Measurements from ENCODE around the gene SLC32A1.

SLC32A1 gene

GRCh38 chr20:38700141-38700540 is 24.1 kb upstream of the SLC32A1 start:
- no peak overlapping the region for H3K4me3 ChIP-seq (ENCODE audit: low read length)
- WGBS (ENCODE audit: insufficient coverage, insufficient read length): no CpG with 5 or more reads among the region's 4 CpGs
- no peaks in the 10 kb centered on the region for H3K36me3 ChIP-seq (ENCODE audit: control insufficient read depth, insufficient read depth, low read length)
- H3K27me3 ChIP-seq (ENCODE audit: control insufficient read depth, insufficient read depth, low read length): no peaks in the 10 kb centered on the region
- peaks cover 2% of the 10 kb centered on the region for H3K4me1 ChIP-seq (ENCODE audit: control insufficient read depth, insufficient read depth, low read length)
- H3K9me3 ChIP-seq (ENCODE audit: control insufficient read depth, insufficient read depth, low read length): no peaks in the 10 kb centered on the region
- H3K27ac ChIP-seq (ENCODE audit: low read length): no peak overlapping the region
- no peak for DNase-seq (ENCODE audit: low read depth, low spot score)

GRCh38 chr20:38700926-38701325 is 23.4 kb upstream of the SLC32A1 start:
- no peak overlapping the region for H3K4me3 ChIP-seq (ENCODE audit: low read length)
- WGBS (ENCODE audit: insufficient coverage, insufficient read length): no CpG with 5 or more reads among the region's 3 CpGs
- no peak overlapping the region for H3K27ac ChIP-seq (ENCODE audit: low read length)
- DNase-seq (ENCODE audit: low read depth, low spot score): no peak
- no peaks in the 10 kb centered on the region for H3K9me3 ChIP-seq (ENCODE audit: control insufficient read depth, insufficient read depth, low read length)
- H3K27me3 ChIP-seq (ENCODE audit: control insufficient read depth, insufficient read depth, low read length): no peaks in the 10 kb centered on the region
- peaks cover 2% of the 10 kb centered on the region for H3K4me1 ChIP-seq (ENCODE audit: control insufficient read depth, insufficient read depth, low read length)
- H3K36me3 ChIP-seq (ENCODE audit: control insufficient read depth, insufficient read depth, low read length): no peaks in the 10 kb centered on the region

DNA sequence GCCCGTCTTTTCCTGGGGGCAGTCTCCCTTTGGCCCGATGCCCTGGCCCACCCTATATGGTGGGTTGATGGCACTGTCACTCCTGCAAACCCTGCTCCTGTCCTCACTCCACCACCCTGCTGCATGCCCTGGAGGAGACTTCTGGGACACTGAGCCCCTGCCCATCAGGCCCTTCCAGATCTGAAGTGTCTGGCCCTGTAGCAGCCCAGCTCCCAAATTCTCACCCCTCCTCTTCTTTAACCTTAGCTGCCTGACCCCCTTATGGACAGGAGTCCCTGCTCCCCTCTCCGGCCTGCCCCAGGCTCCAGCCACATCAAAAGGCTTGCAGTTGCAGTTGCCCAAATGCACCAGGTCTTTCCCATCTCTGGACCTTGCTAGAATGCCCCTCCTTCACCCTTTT is 20.8 kb upstream of the SLC32A1 start:
- no peak overlapping the region for H3K4me3 ChIP-seq (ENCODE audit: low read length)
- no peak for DNase-seq (ENCODE audit: low read depth, low spot score)
- peaks cover 2% of the 10 kb centered on the region for H3K4me1 ChIP-seq (ENCODE audit: control insufficient read depth, insufficient read depth, low read length)
- no CpG with 5 or more reads among the region's 3 CpGs for WGBS (ENCODE audit: insufficient coverage, insufficient read length)
- H3K27me3 ChIP-seq (ENCODE audit: control insufficient read depth, insufficient read depth, low read length): no peaks in the 10 kb centered on the region
- H3K36me3 ChIP-seq (ENCODE audit: control insufficient read depth, insufficient read depth, low read length): no peaks in the 10 kb centered on the region
- H3K27ac ChIP-seq (ENCODE audit: low read length): no peak overlapping the region
- no peaks in the 10 kb centered on the region for H3K9me3 ChIP-seq (ENCODE audit: control insufficient read depth, insufficient read depth, low read length)

GRCh38 chr20:38704136-38704535 is 20.1 kb upstream of the SLC32A1 start:
- H3K27me3 ChIP-seq (ENCODE audit: control insufficient read depth, insufficient read depth, low read length): no peaks in the 10 kb centered on the region
- H3K4me3 ChIP-seq (ENCODE audit: low read length): no peak overlapping the region
- H3K27ac ChIP-seq (ENCODE audit: low read length): no peak overlapping the region
- H3K4me1 ChIP-seq (ENCODE audit: control insufficient read depth, insufficient read depth, low read length): peaks cover 2% of the 10 kb centered on the region
- no peaks in the 10 kb centered on the region for H3K9me3 ChIP-seq (ENCODE audit: control insufficient read depth, insufficient read depth, low read length)
- DNase-seq (ENCODE audit: low read depth, low spot score): no peak
- H3K36me3 ChIP-seq (ENCODE audit: control insufficient read depth, insufficient read depth, low read length): no peaks in the 10 kb centered on the region
- WGBS (ENCODE audit: insufficient coverage, insufficient read length): no CpG with 5 or more reads among the region's 4 CpGs

GRCh38 chr20:38706509-38706908 is 17.8 kb upstream of the SLC32A1 start:
- no peaks in the 10 kb centered on the region for H3K36me3 ChIP-seq (ENCODE audit: control insufficient read depth, insufficient read depth, low read length)
- H3K4me3 ChIP-seq (ENCODE audit: low read length): no peak overlapping the region
- no peaks in the 10 kb centered on the region for H3K27me3 ChIP-seq (ENCODE audit: control insufficient read depth, insufficient read depth, low read length)
- no CpG with 5 or more reads among the region's 7 CpGs for WGBS (ENCODE audit: insufficient coverage, insufficient read length)
- no peaks in the 10 kb centered on the region for H3K9me3 ChIP-seq (ENCODE audit: control insufficient read depth, insufficient read depth, low read length)
- no peak overlapping the region for H3K27ac ChIP-seq (ENCODE audit: low read length)
- no peaks in the 10 kb centered on the region; the same call in 1 of the 2 replicates for H3K4me1 ChIP-seq (ENCODE audit: control insufficient read depth, insufficient read depth, low read length)
- DNase-seq (ENCODE audit: low read depth, low spot score): no peak

DNA sequence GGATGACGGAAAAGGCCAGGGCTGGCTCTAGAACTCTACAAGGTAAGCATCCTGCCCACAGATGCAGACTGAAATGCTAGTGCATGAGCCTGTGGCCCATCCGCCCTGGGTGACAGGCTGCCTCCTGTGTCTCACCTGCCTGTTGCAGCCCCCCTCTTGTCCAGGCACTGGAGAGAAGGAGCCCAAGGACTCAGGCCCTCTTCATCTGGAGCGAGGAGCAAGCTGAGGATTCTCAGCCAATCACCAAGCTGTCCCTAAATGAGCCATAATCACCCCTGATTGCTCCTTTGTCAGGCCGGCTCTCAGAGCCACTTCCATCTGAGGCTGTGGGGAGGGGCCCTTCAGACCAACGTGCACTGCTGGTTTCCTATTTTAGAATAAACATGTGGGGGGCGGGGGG is 10.0 kb upstream of the SLC32A1 start:
- H3K27me3 ChIP-seq (ENCODE audit: control insufficient read depth, insufficient read depth, low read length): no peaks in the 10 kb centered on the region; the same call in 1 of the 2 replicates
- no CpG with 5 or more reads among the region's 6 CpGs for WGBS (ENCODE audit: insufficient coverage, insufficient read length)
- H3K4me3 ChIP-seq (ENCODE audit: low read length): no peak overlapping the region

GRCh38 chr20:38715646-38716045 is 8.6 kb upstream of the SLC32A1 start:
- no peaks in the 10 kb centered on the region for H3K9me3 ChIP-seq (ENCODE audit: control insufficient read depth, insufficient read depth, low read length)
- H3K27me3 ChIP-seq (ENCODE audit: control insufficient read depth, insufficient read depth, low read length): peaks cover 8% of the 10 kb centered on the region; the same call in 1 of the 2 replicates
- H3K4me1 ChIP-seq (ENCODE audit: control insufficient read depth, insufficient read depth, low read length): peaks cover 2% of the 10 kb centered on the region; the same call in 1 of the 2 replicates
- WGBS (ENCODE audit: insufficient coverage, insufficient read length): no CpG with 5 or more reads among the region's 10 CpGs
- no peak for DNase-seq (ENCODE audit: low read depth, low spot score)
- no peak overlapping the region for H3K4me3 ChIP-seq (ENCODE audit: low read length)
- no peaks in the 10 kb centered on the region for H3K36me3 ChIP-seq (ENCODE audit: control insufficient read depth, insufficient read depth, low read length)
- no peak overlapping the region for H3K27ac ChIP-seq (ENCODE audit: low read length)

More for the DNA sequence above, 10.0 kb upstream of the SLC32A1 start:
- no peaks in the 10 kb centered on the region for H3K36me3 ChIP-seq (ENCODE audit: control insufficient read depth, insufficient read depth, low read length)
- no peak overlapping the region for H3K27ac ChIP-seq (ENCODE audit: low read length)
- H3K9me3 ChIP-seq (ENCODE audit: control insufficient read depth, insufficient read depth, low read length): no peaks in the 10 kb centered on the region
- DNase-seq (ENCODE audit: low read depth, low spot score): no peak
- peaks cover 2% of the 10 kb centered on the region; the same call in 1 of the 2 replicates for H3K4me1 ChIP-seq (ENCODE audit: control insufficient read depth, insufficient read depth, low read length)

DNA sequence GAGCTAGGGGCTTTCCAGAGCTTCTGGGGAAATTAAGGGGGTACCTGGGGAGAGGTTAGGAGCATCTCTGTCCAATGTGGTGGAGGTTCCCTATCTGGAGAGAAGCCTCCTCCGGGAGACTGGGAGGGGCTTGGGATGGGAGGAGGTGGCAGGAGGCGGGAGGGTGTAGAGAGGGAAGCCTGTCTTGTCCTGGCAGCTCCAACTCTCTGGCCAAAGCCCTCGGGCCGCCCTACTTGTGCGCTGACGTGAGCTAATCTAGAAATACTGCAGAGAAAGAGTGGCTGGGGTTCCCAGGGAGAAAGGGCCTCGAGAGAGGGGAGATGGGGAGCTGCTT is 1.6 kb upstream of the SLC32A1 start:
- Histone ChIP-seq H3K27me3 (ENCODE audit: control insufficient read depth, insufficient read depth, low read length) (peaks cover 73% of the 10 kb centered on the region), H3K4me1 (ENCODE audit: control insufficient read depth, insufficient read depth, low read length) (peaks cover 10% of the 10 kb centered on the region), H3K36me3 (ENCODE audit: control insufficient read depth, insufficient read depth, low read length) (no peaks in the 10 kb centered on the region), H3K9me3 (ENCODE audit: control insufficient read depth, insufficient read depth, low read length) (no peaks in the 10 kb centered on the region), H3K27ac (ENCODE audit: low read length) (no peak overlapping the region), H3K4me3 (ENCODE audit: low read length) (no peak overlapping the region)
- WGBS (ENCODE audit: insufficient coverage, insufficient read length): no CpG with 5 or more reads among the region's 7 CpGs
- DNase-seq (ENCODE audit: low read depth, low spot score): no peak

DNA sequence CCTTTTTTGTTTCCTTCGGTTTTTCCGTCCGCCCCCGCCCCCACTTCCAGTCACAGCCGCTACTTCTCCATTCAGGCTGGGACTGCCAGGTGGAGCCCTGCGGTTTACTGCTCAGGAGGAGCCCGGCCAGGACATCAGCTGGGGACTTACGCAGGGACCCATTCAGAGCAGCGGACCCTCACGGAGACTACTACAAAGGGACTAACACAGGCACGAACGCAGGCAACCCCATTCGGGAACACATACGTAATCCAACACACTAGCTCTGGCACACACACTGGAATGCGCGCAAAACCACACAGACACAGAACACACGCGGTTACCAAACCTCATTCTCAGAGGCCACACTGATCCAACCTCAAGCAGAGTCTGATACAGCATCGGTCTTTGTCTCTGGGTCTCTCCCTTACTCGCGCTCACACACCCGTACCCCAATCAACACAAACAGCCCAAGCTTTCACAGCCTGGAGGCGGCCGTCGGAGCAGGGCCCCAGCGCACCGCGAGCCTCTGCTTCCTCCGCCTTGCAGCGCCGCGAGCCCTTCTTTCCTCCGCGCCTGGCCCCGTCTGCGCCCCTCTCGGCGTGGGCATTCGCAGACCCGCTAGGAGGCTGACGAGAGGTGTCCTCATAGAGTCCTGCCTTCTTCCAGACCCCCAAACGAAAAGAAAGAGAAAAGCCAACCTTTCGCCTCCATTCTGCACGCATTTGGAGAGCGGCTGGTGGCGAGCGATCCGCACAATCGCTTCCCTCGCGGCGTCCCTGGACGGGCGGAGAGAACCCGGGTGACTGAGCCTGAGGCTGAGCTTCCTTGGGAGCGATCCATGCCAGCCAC is 1.1 kb upstream of the SLC32A1 start:
- Histone ChIP-seq H3K4me3 (ENCODE audit: low read length) (peak overlapping the region; percentile 1; the same call in 1 of the 2 replicates), H3K27me3 (ENCODE audit: control insufficient read depth, insufficient read depth, low read length) (peaks cover 79% of the 10 kb centered on the region), H3K9me3 (ENCODE audit: control insufficient read depth, insufficient read depth, low read length) (no peaks in the 10 kb centered on the region), H3K27ac (ENCODE audit: low read length) (no peak overlapping the region), H3K36me3 (ENCODE audit: control insufficient read depth, insufficient read depth, low read length) (no peaks in the 10 kb centered on the region), H3K4me1 (ENCODE audit: control insufficient read depth, insufficient read depth, low read length) (peaks cover 15% of the 10 kb centered on the region)
- DNase-seq (ENCODE audit: low read depth, low spot score): no peak
- WGBS (ENCODE audit: insufficient coverage, insufficient read length): no CpG with 5 or more reads among the region's 56 CpGs

DNA sequence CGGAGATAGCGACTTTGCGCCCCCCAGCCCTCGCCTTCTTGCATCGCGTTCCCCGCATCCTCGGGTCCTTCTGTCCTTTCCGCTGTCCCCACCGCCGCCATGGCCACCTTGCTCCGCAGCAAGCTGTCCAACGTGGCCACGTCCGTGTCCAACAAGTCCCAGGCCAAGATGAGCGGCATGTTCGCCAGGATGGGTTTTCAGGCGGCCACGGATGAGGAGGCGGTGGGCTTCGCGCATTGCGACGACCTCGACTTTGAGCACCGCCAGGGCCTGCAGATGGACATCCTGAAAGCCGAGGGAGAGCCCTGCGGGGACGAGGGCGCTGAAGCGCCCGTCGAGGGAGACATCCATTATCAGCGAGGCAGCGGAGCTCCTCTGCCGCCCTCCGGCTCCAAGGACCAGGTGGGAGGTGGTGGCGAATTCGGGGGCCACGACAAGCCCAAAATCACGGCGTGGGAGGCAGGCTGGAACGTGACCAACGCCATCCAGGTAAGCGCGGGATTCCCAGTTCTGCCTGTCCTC is 401 bp downstream of the SLC32A1 start:
- Histone ChIP-seq H3K27me3 (ENCODE audit: control insufficient read depth, insufficient read depth, low read length) (peaks cover 93% of the 10 kb centered on the region), H3K36me3 (ENCODE audit: control insufficient read depth, insufficient read depth, low read length) (no peaks in the 10 kb centered on the region), H3K9me3 (ENCODE audit: control insufficient read depth, insufficient read depth, low read length) (no peaks in the 10 kb centered on the region), H3K4me3 (ENCODE audit: low read length) (peak overlapping the region; percentile 3; the same call in 1 of the 2 replicates), H3K27ac (ENCODE audit: low read length) (no peak overlapping the region), H3K4me1 (ENCODE audit: control insufficient read depth, insufficient read depth, low read length) (peaks cover 18% of the 10 kb centered on the region)
- WGBS (ENCODE audit: insufficient coverage, insufficient read length): no CpG with 5 or more reads among the region's 46 CpGs
- DNase-seq (ENCODE audit: low read depth, low spot score): no peak

Data from iPS DF 6.9 (cell line).